ENCODE results near the gene SCAMP1. TPM values are rescaled to one million over a fixed set of nuclear protein-coding genes. Genes with fewer than 3 reads are reported as not detected.

The SCAMP1 gene
- total and polyA plus RNA-seq, 2 donors (not counting 1 experiment from before 2014, with no cell fraction given), result 44.3 to 60.6 TPM

DNA sequence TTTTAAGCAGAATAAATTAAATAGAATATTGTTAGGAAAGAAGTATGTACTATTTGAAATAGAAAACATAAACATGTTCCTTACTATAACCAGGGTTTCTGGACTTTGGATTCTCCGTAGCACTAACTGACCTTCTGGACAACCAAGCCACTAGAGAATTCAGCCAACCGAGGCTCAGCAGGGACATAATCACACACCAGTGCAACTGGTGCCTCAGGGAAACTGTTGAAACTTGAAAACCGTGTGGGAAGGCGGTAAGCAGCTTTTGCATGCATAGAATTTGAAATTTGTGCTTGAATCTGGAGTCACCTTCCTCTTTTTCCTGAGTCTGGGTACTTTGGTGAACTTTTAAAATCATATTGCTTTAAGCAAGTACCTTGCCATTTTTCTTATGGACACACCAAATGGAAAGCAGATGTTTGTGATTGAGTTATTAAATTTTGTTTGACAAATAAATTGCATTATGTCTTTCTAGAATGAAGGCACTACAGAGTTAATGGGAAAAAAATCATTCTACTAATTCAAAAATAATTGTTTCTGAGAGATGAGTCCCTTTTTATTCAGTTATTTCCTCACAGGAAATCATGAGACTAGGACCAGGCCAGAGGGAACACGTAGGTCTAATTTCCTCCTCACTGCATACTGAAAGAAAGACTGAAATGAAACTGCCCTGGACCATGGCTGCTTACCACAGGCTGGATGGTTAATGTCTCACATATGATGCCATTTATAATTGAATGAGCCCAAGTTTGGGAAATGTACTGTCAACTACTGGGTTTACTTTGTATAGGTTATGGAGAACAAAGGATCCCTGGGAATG is 20.6 kb upstream of the SCAMP1 start:
- Histone ChIP-seq H2AFZ (ENCODE audit: low read length) (no peak overlapping the region), H3K4me1 (ENCODE audit: control insufficient read depth, extremely low read depth, insufficient read depth, low read length) (no peaks in the 10 kb centered on the region), H4K20me1 (ENCODE audit: control insufficient read depth, extremely low read depth, insufficient read depth, low read length) (no peaks in the 10 kb centered on the region), H3K27me3 (ENCODE audit: control insufficient read depth, insufficient read depth, low read length) (no peaks in the 10 kb centered on the region), H3K9me3 (ENCODE audit: control insufficient read depth, insufficient read depth, low read depth, low read length) (no peaks in the 10 kb centered on the region), H3K9ac (ENCODE audit: insufficient read depth, low read length) (no peak overlapping the region), H3K27ac (ENCODE audit: insufficient read depth, low read length) (no peak overlapping the region), H3K4me2 (ENCODE audit: extremely low read depth, insufficient read depth, low read length) (no peak overlapping the region), H3K4me3 (replicated peaks in 1 of 4; ENCODE audit: control extremely low read depth in 1 of 4, insufficient read depth in 1 of 4, low read depth in 3 of 4, low read length in 4 of 4) (no peak overlapping the region), H3K79me2 (ENCODE audit: control insufficient read depth, insufficient read depth, low read length) (no peaks in the 10 kb centered on the region), H3K36me3 (ENCODE audit: control insufficient read depth, insufficient read depth, low read length) (no peaks in the 10 kb centered on the region)
- DNase-seq (ENCODE audit: low read depth in 2 of 2), result no peak
- no peak for TF ChIP-seq EZH2 (IDR thresholded peaks at IDR 0.05; ENCODE audit: low read length, missing control alignments)
- TF ChIP-seq, protein P1, sequence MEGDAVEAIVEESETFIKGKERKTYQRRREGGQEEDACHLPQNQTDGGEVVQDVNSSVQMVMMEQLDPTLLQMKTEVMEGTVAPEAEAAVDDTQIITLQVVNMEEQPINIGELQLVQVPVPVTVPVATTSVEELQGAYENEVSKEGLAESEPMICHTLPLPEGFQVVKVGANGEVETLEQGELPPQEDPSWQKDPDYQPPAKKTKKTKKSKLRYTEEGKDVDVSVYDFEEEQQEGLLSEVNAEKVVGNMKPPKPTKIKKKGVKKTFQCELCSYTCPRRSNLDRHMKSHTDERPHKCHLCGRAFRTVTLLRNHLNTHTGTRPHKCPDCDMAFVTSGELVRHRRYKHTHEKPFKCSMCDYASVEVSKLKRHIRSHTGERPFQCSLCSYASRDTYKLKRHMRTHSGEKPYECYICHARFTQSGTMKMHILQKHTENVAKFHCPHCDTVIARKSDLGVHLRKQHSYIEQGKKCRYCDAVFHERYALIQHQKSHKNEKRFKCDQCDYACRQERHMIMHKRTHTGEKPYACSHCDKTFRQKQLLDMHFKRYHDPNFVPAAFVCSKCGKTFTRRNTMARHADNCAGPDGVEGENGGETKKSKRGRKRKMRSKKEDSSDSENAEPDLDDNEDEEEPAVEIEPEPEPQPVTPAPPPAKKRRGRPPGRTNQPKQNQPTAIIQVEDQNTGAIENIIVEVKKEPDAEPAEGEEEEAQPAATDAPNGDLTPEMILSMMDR (conservative IDR thresholded peaks at IDR 0.05 in 1 of 2, IDR thresholded peaks at IDR 0.05 in 1 of 2; ENCODE audit: low read depth in 1 of 2, low read length in 2 of 2), result no peak

DNA sequence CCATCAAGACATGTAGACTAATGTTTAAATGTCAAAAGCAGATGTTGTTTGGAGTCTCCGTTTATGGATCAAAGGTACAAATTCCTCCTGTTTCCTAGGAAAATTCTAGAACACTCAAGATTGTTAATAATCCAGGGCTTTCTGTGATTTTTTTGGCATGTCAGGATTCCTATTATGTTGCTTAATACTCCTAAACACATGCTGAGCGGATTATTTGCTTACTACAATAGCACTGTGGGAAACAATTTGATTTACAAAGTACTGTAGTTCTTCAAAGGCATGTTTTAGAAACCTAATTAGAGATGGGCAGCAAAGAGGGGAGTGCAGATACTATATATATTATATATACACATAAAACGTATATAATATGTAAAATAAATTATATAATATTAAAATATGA is 19.0 kb upstream of the SCAMP1 start:
- Histone ChIP-seq H2AFZ (ENCODE audit: low read length) (no peak overlapping the region), H3K4me1 (ENCODE audit: control insufficient read depth, extremely low read depth, insufficient read depth, low read length) (no peaks in the 10 kb centered on the region), H3K36me3 (ENCODE audit: control insufficient read depth, insufficient read depth, low read length) (no peaks in the 10 kb centered on the region), H3K27ac (ENCODE audit: insufficient read depth, low read length) (no peak overlapping the region), H3K79me2 (ENCODE audit: control insufficient read depth, insufficient read depth, low read length) (no peaks in the 10 kb centered on the region), H3K9me3 (ENCODE audit: control insufficient read depth, insufficient read depth, low read depth, low read length) (no peaks in the 10 kb centered on the region), H4K20me1 (ENCODE audit: control insufficient read depth, extremely low read depth, insufficient read depth, low read length) (no peaks in the 10 kb centered on the region), H3K27me3 (ENCODE audit: control insufficient read depth, insufficient read depth, low read length) (no peaks in the 10 kb centered on the region), H3K9ac (ENCODE audit: insufficient read depth, low read length) (no peak overlapping the region), H3K4me2 (ENCODE audit: extremely low read depth, insufficient read depth, low read length) (no peak overlapping the region), H3K4me3 (replicated peaks in 1 of 4; ENCODE audit: control extremely low read depth in 1 of 4, insufficient read depth in 1 of 4, low read depth in 3 of 4, low read length in 4 of 4) (no peak overlapping the region)
- TF ChIP-seq, protein P1 (conservative IDR thresholded peaks at IDR 0.05 in 1 of 2, IDR thresholded peaks at IDR 0.05 in 1 of 2; ENCODE audit: low read depth in 1 of 2, low read length in 2 of 2), result no peak
- TF ChIP-seq EZH2 (IDR thresholded peaks at IDR 0.05; ENCODE audit: low read length, missing control alignments), result no peak
- no peak for DNase-seq (ENCODE audit: low read depth in 2 of 2)

DNA sequence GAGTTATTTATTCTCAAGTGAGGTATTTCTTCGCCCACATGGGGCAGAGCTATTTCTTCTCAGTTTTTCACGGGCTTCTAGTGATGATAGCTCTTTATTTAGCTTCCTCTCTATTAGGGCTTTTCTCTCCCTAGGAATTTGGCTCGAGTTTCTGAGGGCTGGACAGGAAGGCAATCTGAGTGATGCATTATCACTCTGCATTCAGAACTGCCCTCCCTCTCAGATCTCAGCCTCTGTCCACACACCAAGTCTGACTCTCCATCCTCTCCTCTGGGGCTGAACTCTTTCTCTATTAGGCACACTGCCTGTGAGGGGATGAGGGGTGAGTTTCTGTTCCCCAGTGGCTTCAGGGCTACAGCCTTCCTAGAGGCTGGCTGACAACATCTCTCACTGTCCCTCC is 14.9 kb upstream of the SCAMP1 start:
- Histone ChIP-seq H3K4me2 (ENCODE audit: extremely low read depth, insufficient read depth, low read length) (no peak overlapping the region), H3K4me1 (ENCODE audit: control insufficient read depth, extremely low read depth, insufficient read depth, low read length) (no peaks in the 10 kb centered on the region), H3K9ac (ENCODE audit: insufficient read depth, low read length) (no peak overlapping the region), H3K9me3 (ENCODE audit: control insufficient read depth, insufficient read depth, low read depth, low read length) (no peaks in the 10 kb centered on the region), H4K20me1 (ENCODE audit: control insufficient read depth, extremely low read depth, insufficient read depth, low read length) (no peaks in the 10 kb centered on the region), H3K4me3 (replicated peaks in 1 of 4; ENCODE audit: control extremely low read depth in 1 of 4, insufficient read depth in 1 of 4, low read depth in 3 of 4, low read length in 4 of 4) (no peak overlapping the region), H3K36me3 (ENCODE audit: control insufficient read depth, insufficient read depth, low read length) (no peaks in the 10 kb centered on the region), H3K79me2 (ENCODE audit: control insufficient read depth, insufficient read depth, low read length) (no peaks in the 10 kb centered on the region), H2AFZ (ENCODE audit: low read length) (peak overlapping the region; percentile 22), H3K27me3 (ENCODE audit: control insufficient read depth, insufficient read depth, low read length) (no peaks in the 10 kb centered on the region), H3K27ac (ENCODE audit: insufficient read depth, low read length) (no peak overlapping the region)
- TF ChIP-seq, protein P1 (conservative IDR thresholded peaks at IDR 0.05 in 1 of 2, IDR thresholded peaks at IDR 0.05 in 1 of 2; ENCODE audit: low read depth in 1 of 2, low read length in 2 of 2), result no peak
- no peak for TF ChIP-seq EZH2 (IDR thresholded peaks at IDR 0.05; ENCODE audit: low read length, missing control alignments)
- peak; percentile 23 to 53 for DNase-seq (ENCODE audit: low read depth in 2 of 2)
